Activated naive CD4-positive, alpha-beta T cell treated with anti-CD3 and anti-CD28 coated beads for 36 hours (primary cell): ENCODE measurements around the gene PIK3C2G. TPM values are rescaled to one million over a fixed set of nuclear protein-coding genes. Genes with fewer than 3 reads are reported as not detected.
"Not testable (repeated sequence)": the region's sequence is repeated elsewhere in the genome, so short reads cannot be mapped to it uniquely, and the experiment has no call there.

Source experiments
- CTCF ChIA-PET: fragments of 350-600 bp; sonication (Branson Sonifier 250); formaldehyde crosslinking; loops from one replicate; lab custom pipeline; 2021; ENCODE audit warnings: antibody characterized with exemption; lab: Charles Lee
- DNase-seq: peaks from one replicate; pipeline ENCODE4 v3.0.0-alpha.2; 2020
- H3K27ac Mint-ChIP-seq: one replicate; pipeline ENCODE4 v1.8.0; 2021; ENCODE audit warnings: mild to moderate bottlenecking, mixed read lengths
- H3K27me3 Mint-ChIP-seq: one replicate; pipeline ENCODE4 v1.8.0; 2021; ENCODE audit warnings: low read depth, mixed read lengths
- H3K36me3 Mint-ChIP-seq: one replicate; pipeline ENCODE4 v1.8.0; 2021; ENCODE audit warnings: low read depth, mixed read lengths
- H3K4me1 Mint-ChIP-seq: one replicate; pipeline ENCODE4 v1.8.0; 2021; ENCODE audit warnings: low read depth, mixed read lengths
- H3K4me3 Mint-ChIP-seq: one replicate; pipeline ENCODE4 v1.8.0; 2021; ENCODE audit warnings: mild to moderate bottlenecking, moderate library complexity, mixed read lengths
- H3K9me3 Mint-ChIP-seq: one replicate; pipeline ENCODE4 v1.8.0; 2021; ENCODE audit warnings: mixed read lengths
- intact Hi-C: fragments of 100-400 bp; cut with micrococcal nuclease; formaldehyde crosslinking; loops from one replicate; pipeline ENCODE4 v1.15.1; 2023
- total RNA-seq, 2 experiments: library from RNA; stranded (reverse); gene quantifications; one replicate each; pipeline ENCODE4 v1.2.3, GENCODE V29; 2021

Gene PIK3C2G
- total RNA-seq, 2 experiments from 2014 or later = not detected

DNA sequence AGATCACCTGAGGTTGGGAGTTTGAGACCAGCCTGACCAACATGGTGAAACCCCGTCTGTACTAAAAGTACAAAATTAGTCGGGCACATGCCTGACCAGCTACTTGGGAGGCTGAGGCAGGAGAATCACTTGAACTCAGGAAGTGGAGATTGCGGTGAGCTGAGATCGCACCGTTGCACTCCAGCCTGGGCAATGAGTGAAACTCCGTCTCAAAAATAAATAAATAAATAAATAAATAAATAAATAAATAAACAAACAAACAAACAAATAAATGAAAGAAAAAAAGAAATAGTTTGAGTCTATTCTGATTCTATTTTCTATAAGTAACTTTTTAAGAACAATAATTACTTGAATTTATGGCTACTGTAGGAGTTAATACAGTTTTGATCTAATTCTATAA, 6.3 kb upstream of the PIK3C2G start:
- CTCF ChIA-PET, H3K4me1 Mint-ChIP-seq, H3K27ac Mint-ChIP-seq, H3K27me3 Mint-ChIP-seq, H3K9me3 Mint-ChIP-seq, H3K36me3 Mint-ChIP-seq, H3K4me3 Mint-ChIP-seq, DNase-seq, intact Hi-C loops: not testable (repeated sequence)

DNA sequence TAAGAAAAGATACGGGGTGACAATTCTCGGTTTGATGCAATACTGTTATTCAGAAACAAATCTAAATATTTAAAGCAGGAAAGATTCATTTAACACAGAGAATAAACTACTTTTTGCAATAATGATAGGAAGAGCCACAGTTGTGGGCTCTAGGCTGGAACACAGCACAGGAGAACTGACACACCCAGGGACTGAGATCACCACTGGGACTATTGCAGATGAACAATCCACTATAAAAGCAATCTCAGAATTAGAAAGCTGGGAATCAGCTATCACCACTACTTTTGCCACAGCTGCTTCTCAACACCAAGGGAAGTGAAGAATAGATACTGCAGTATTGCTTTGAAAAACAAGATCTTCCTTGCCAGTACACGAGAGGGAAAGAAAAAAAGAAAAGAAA, 4.1 kb upstream of the PIK3C2G start:
- DNase-seq = no peak
- intact Hi-C loops = no loop called here
- no peak overlapping the region for H3K4me3 Mint-ChIP-seq
- peaks cover 5% of the 10 kb centered on the region for H3K9me3 Mint-ChIP-seq
- H3K27ac Mint-ChIP-seq = no peak overlapping the region
- H3K4me1 Mint-ChIP-seq = no peaks in the 10 kb centered on the region
- CTCF ChIA-PET = interaction anchor here (0.7 kb wide), 1 partner anchor 36 kb away, joined by 3 read pairs; no protein-coding TSS in a partner anchor
- H3K27me3 Mint-ChIP-seq = no peaks in the 10 kb centered on the region
- no peaks in the 10 kb centered on the region for H3K36me3 Mint-ChIP-seq

DNA sequence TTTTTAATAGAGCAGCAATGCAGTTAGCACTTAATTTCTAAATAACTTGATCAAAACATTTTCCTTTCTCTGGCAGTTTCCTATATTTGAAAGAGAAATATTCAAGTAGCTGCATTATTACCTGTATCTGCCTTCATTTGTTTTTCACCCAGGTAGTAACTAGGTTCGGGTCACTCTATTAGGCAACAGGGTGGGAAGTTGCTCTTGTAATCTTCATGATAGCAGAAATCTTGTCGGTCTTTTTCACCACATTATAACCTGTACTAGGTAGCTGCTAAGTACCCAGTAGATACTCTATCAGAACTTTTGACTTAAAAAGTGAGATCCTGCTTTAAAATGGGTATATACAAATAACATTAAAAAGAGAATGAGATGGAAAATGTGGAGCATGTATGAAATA, 2.4 kb upstream of the PIK3C2G start:
- DNase-seq = no peak
- H3K4me1 Mint-ChIP-seq = no peaks in the 10 kb centered on the region
- H3K27me3 Mint-ChIP-seq = no peaks in the 10 kb centered on the region
- intact Hi-C loops = no loop called here
- no peaks in the 10 kb centered on the region for H3K36me3 Mint-ChIP-seq
- peaks cover 5% of the 10 kb centered on the region for H3K9me3 Mint-ChIP-seq
- CTCF ChIA-PET = no interaction called here
- H3K27ac Mint-ChIP-seq = no peak overlapping the region
- no peak overlapping the region for H3K4me3 Mint-ChIP-seq

DNA sequence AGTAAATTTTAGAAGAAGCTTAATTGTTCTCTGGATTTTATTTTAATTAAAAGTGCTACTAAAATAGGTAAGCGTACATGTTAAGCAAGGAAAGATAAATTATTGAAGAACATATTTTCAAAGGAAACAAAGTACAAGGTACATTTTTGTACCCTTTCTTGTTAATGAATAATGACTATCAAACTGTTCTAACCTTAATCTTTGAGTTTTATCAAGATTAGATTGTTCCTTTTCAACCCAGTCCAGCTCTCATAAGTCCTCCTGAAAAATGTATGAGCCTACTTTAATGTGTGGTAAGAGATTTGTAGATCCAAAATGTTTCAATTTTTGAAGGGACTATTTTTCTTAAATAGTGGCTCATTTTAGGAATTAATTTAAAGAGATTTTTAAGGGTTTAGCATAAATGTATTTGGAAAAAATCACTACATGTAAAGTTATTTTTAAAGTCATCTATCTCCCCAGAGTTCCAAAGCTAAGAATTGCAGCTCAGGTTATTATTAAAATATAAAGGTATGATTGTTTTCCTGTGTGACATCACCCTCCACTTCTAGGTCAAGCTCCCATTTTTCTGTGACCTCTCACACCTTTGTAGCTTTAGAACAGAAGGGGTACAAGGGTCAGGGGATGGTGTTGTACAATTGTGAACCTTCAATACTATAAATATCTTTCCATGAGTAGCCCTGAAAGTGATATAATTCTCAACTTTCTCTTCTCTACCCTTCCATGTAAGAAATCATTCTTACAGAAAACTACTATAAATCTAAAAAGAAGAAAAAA, 1.2 kb upstream of the PIK3C2G start:
- Mint-ChIP-seq H3K27ac (no peak overlapping the region), H3K4me1 (no peaks in the 10 kb centered on the region), H3K27me3 (no peaks in the 10 kb centered on the region), H3K4me3 (no peak overlapping the region), H3K9me3 (peaks cover 5% of the 10 kb centered on the region), H3K36me3 (no peaks in the 10 kb centered on the region)
- CTCF ChIA-PET = no interaction called here
- intact Hi-C loops = no loop called here
- no peak for DNase-seq

DNA sequence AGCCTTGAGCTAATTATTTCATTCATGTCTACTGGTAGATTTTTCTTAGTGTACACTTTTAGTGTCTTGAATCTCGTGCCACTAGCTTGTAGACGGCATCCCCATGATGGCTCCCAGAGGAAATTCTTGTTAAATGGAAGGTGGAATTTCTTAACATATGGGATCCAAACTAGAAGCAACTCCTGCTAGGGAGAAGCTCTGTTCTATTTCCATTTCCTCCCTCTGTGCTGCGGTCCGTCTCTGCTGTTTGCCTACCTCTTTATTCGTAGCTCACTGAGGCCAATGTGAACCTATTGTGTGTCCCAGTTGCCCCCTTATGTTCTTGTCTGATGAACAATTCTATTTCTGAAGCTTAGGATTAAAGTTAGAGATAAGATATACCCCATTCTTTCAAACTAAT, 588 bp downstream of the PIK3C2G start:
- no peaks in the 10 kb centered on the region for H3K27me3 Mint-ChIP-seq
- H3K27ac Mint-ChIP-seq = no peak overlapping the region
- intact Hi-C loops = no loop called here
- no peak overlapping the region for H3K4me3 Mint-ChIP-seq
- H3K9me3 Mint-ChIP-seq = peaks cover 4% of the 10 kb centered on the region
- CTCF ChIA-PET = no interaction called here
- H3K4me1 Mint-ChIP-seq = no peaks in the 10 kb centered on the region
- no peak for DNase-seq
- no peaks in the 10 kb centered on the region for H3K36me3 Mint-ChIP-seq

DNA sequence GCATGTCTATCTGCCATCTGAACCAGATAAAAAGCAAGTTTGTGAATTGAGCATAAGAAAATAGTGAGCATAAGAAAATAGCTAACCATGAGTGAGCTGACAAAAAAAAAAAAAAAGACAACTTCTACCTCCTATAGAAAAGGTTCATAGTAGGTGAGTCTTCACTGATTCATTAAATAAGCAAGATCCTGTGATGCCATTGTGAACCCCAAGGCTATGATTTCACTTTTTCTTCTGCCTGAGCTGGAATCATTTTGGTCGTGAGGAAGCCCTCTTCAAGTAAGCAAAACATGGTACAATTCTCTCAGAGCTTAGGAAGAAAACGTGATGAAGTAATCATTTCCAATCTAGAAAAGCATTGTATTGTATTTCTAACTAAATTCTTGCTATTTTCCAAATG, 1.2 kb downstream of the PIK3C2G start:
- no peak for DNase-seq
- Mint-ChIP-seq H3K4me1 (no peaks in the 10 kb centered on the region), H3K9me3 (peaks cover 2% of the 10 kb centered on the region), H3K27me3 (no peaks in the 10 kb centered on the region), H3K36me3 (no peaks in the 10 kb centered on the region), H3K4me3 (no peak overlapping the region), H3K27ac (no peak overlapping the region)
- intact Hi-C loops = no loop called here
- CTCF ChIA-PET = interaction anchor here (0.6 kb wide), 1 partner anchor 263 kb away, joined by 3 read pairs; no protein-coding TSS in a partner anchor

DNA sequence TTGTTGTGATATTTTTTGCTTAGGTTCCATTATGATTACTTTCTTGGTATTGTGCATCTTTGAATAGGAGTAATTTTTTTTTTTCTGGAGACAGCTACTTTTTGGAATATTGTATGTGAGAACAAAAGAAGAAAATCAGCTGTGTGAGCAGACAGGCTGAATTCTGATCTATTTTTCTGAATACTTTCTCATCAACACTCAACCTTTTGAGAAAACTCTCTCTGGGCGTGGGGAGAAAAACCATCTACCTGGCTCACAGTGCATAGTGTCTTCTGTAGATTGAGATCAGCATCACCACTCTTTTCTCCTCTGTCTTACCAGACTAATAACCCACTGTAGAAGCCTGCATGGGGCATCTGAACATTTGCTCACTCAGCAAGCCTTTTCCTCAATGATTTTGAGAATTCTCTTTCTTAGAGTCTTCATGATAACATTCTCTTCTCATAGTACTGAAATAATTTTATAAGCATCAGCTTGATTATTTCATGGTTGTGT, 3.3 kb downstream of the PIK3C2G start:
- Mint-ChIP-seq H3K36me3 (no peaks in the 10 kb centered on the region), H3K4me1 (no peaks in the 10 kb centered on the region), H3K27ac (no peak overlapping the region), H3K27me3 (no peaks in the 10 kb centered on the region), H3K9me3 (no peaks in the 10 kb centered on the region), H3K4me3 (no peak overlapping the region)
- intact Hi-C loops = no loop called here
- no peak for DNase-seq
- CTCF ChIA-PET = no interaction called here

DNA sequence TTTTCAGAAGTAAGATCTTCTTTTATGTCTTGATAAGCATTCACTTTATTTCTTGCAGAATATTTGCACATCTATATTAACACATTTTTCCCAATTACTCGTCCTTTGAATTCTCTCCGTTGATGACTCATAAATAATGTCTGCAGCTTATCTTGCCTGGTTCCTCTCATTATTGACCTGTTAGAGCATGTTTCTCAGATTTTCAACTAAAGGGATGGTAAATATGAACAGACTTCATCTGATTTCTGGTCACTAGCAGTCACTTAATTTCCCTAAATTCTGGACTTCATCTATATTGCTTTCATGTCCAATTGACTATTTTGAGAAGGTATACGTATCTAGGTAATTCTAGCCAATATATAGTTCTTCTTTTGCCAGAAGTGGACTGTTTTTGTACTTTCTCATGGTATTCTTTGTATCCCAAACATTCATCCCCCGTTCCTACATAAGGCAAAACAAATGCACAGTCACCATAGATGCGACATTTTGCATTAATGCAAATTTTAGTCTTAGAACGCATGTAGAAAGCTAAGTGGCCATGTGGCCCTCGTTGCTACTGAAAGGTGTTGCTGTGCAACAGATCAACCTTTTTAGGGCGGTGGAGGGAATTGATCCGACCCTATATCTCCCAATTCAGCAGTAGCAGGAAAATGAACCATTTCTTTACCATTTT, 6.2 kb downstream of the PIK3C2G start:
- no peak overlapping the region for H3K4me3 Mint-ChIP-seq
- H3K27ac Mint-ChIP-seq = no peak overlapping the region
- H3K27me3 Mint-ChIP-seq = no peaks in the 10 kb centered on the region
- intact Hi-C loops = no loop called here
- no peaks in the 10 kb centered on the region for H3K4me1 Mint-ChIP-seq
- no peaks in the 10 kb centered on the region for H3K36me3 Mint-ChIP-seq
- DNase-seq = no peak
- CTCF ChIA-PET = interaction anchor here (0.7 kb wide), 1 partner anchor 256 kb away, joined by 5 read pairs; no protein-coding TSS in a partner anchor
- peaks cover under 1% of the 10 kb centered on the region for H3K9me3 Mint-ChIP-seq

DNA sequence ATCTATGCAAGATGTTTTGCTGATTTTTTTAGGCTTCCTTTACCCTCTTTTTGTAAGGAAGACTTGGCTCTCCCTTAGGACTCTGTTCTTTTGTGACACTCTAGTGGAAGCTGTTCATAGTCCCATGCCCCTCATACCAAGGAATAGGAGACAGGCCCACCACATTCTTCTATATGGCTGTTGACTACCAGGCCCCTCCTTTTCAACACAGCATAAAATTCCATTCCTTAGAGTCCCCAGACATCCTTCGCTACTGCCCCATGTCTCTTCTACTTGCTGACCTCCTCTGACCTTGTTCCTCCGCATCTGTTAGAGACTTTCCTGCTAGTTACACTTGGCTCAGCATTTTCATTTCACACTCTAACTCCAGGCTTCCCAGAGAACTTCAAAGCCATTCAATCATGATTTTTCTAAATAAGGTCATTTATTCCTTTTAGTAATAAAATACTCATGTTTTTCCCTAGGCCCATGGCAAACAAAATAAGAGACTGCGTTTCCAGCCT, 9.7 kb downstream of the PIK3C2G start:
- H3K4me3 Mint-ChIP-seq = no peak overlapping the region
- no peaks in the 10 kb centered on the region for H3K36me3 Mint-ChIP-seq
- DNase-seq = no peak
- H3K4me1 Mint-ChIP-seq = no peaks in the 10 kb centered on the region
- intact Hi-C loops = no loop called here
- H3K9me3 Mint-ChIP-seq = peaks cover 5% of the 10 kb centered on the region
- H3K27ac Mint-ChIP-seq = no peak overlapping the region
- CTCF ChIA-PET = no interaction called here
- no peaks in the 10 kb centered on the region for H3K27me3 Mint-ChIP-seq

DNA sequence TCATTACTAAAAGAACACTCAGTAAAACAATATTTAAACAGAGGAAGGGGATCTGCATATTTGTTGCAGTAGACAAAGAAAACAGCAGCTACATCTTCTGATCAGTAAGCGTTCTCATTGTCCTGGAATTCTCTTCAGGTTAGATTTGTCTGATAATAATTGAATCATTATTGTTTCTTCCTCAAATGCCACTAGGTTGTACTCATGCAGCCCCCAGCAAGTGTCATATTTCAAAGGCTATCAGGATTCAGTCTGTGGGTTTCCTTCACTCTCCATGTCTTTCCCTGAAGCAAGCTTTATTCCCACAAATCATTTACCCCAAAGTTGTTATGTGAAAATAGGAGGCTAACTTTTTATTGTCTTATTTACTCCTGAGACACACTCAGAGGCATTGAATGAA, 14.7 kb downstream of the PIK3C2G start:
- H3K4me1 Mint-ChIP-seq = no peaks in the 10 kb centered on the region
- no peaks in the 10 kb centered on the region for H3K36me3 Mint-ChIP-seq
- intact Hi-C loops = no loop called here

DNA sequence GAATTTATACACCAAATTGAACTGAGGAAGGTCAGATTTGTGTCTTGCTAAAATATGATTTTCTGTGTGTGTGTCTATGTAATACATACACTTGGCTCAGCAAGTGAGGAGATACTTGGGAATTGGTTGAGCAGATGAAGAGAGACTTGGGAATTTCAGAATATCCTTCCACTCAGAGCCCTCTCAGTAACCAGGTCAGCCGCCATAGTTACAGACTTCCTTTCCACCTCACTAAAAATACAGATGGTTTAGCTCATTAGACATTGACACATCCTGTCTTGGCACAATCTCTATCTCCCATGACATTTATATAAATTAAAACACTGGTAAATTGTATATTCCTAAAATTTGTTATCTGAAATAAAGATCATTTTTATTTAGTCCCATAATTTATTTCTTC, 15.9 kb downstream of the PIK3C2G start:
- Mint-ChIP-seq H3K4me1 (no peaks in the 10 kb centered on the region), H3K27ac (no peak overlapping the region), H3K4me3 (no peak overlapping the region), H3K9me3 (peaks cover 5% of the 10 kb centered on the region), H3K27me3 (no peaks in the 10 kb centered on the region), H3K36me3 (no peaks in the 10 kb centered on the region)
- intact Hi-C loops = no loop called here
- CTCF ChIA-PET = no interaction called here
- no peak for DNase-seq

More for the DNA sequence above, 14.7 kb downstream of the PIK3C2G start:
- Mint-ChIP-seq H3K27me3 (no peaks in the 10 kb centered on the region), H3K27ac (no peak overlapping the region), H3K9me3 (peaks cover 5% of the 10 kb centered on the region), H3K4me3 (no peak overlapping the region)
- DNase-seq = no peak
- CTCF ChIA-PET = no interaction called here

DNA sequence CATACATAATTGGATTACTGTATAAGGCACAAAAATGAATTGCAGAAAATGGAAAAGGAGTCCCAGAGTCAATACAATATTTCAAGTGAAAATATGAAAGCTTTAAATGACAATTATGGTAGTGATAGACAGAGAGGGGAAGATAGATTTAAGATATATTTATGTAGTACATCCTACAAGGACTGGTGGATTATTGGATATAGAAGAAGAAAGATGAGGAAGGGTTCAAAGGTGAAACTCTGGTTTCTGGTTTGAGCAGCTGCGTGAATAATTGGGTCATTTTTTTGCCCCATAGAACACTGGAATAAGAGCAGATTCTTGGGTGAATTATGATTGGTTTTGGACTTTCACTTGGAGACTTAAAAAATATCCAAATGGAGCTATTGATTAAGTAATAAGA, 19.4 kb downstream of the PIK3C2G start:
- intact Hi-C loops = no loop called here
- no peak overlapping the region for H3K4me3 Mint-ChIP-seq
- no peak for DNase-seq

More for the DNA sequence above, 19.4 kb downstream of the PIK3C2G start:
- Mint-ChIP-seq H3K27me3 (no peaks in the 10 kb centered on the region), H3K36me3 (no peaks in the 10 kb centered on the region), H3K4me1 (no peaks in the 10 kb centered on the region), H3K9me3 (peaks cover 5% of the 10 kb centered on the region), H3K27ac (no peak overlapping the region)
- CTCF ChIA-PET = no interaction called here
